OCI-LY3 (cell line): ENCODE measurements around the gene ARHGAP15.

Source experiments
- H2AFZ ChIP-seq: fragments of 200-600, 300-600 bp; shearing (Covaris generic); 2 replicates; pipeline ENCODE4 v1.6.0; 2014; ENCODE audit warnings: antibody characterized with exemption, low read depth, low read length
- H3K27ac ChIP-seq: fragments of 200-600, 300-600 bp; sonication (generic); 2 replicates; pipeline ENCODE4 v1.5.1; 2014; ENCODE audit warnings: mild to moderate bottlenecking, low read length, moderate library complexity, mixed read lengths
- H3K27me3 ChIP-seq: fragments of 200-600, 300-600 bp; sonication (generic); 2 replicates; pipeline ENCODE4 v1.6.1; 2014; ENCODE audit warnings: low read depth, low read length, mixed read lengths
- H3K36me3 ChIP-seq: fragments of 200-600, 300-600 bp; sonication (generic); replicated peaks from 2 replicates; pipeline ENCODE3; 2014; ENCODE audit warnings: low read depth, low read length, mixed read lengths
- H3K4me1 ChIP-seq: fragments of 300-600, 200-600 bp; sonication (generic); 2 replicates; pipeline ENCODE4 v1.6.1; 2014; ENCODE audit warnings: low read length, mixed read lengths
- H3K4me2 ChIP-seq: fragments of 200-600, 300-600 bp; sonication (generic); 2 replicates; pipeline ENCODE4 v1.6.1; 2014; ENCODE audit warnings: low read length, mixed read lengths
- H3K4me3 ChIP-seq: fragments of 300-600, 200-600 bp; sonication (generic); 2 replicates; pipeline ENCODE4 v1.5.1; 2014; ENCODE audit warnings: antibody characterized with exemption, mild to moderate bottlenecking, low read length, moderate library complexity
- H3K79me2 ChIP-seq: fragments of 300-600, 200-600 bp; shearing (Covaris generic); 2 replicates; pipeline ENCODE4 v1.6.1; 2014; ENCODE audit warnings: mild to moderate bottlenecking, low read length, mixed read lengths
- H3K9ac ChIP-seq: fragments of 300-600, 200-600 bp; shearing (Covaris generic); 2 replicates; pipeline ENCODE4 v1.6.0; 2014; ENCODE audit warnings: mild to moderate bottlenecking, low read length, moderate library complexity
- H3K9me3 ChIP-seq: fragments of 200-600, 300-600 bp; shearing (Covaris generic); 2 replicates; pipeline ENCODE4 v1.6.1; 2014; ENCODE audit warnings: low read length, mixed read lengths; ENCODE audit not compliant: insufficient read depth
- H4K20me1 ChIP-seq: fragments of 200-600, 300-600 bp; sonication (generic); 2 replicates; pipeline ENCODE4 v1.6.1; 2016; ENCODE audit warnings: low read length, mixed read lengths; ENCODE audit not compliant: insufficient read depth
- CTCF ChIP-seq: fragments of 200-600, 300-600 bp; sonication (generic); IDR thresholded peaks from 2 replicates; pipeline ENCODE4 v1.5.1; 2014; ENCODE audit warnings: antibody characterized with exemption, low read length, low read depth
- EZH2phosphoT487 ChIP-seq: fragments of 200-600 bp; shearing (Covaris generic); IDR thresholded peaks from 2 replicates; pipeline ENCODE4 v1.6.1; 2018; ENCODE audit warnings: antibody characterized with exemption, mixed run types, low read depth

The ARHGAP15 gene

GRCh38 chr2:143177096-143177786 lies 48.0 kb downstream of the ARHGAP15 start:
- Histone ChIP-seq H3K4me2 (peak overlapping the region; percentile 68), H4K20me1 (peaks cover 14% of the 10 kb centered on the region; the same call in 1 of the 2 replicates), H2AFZ (no peak overlapping the region)

DNA sequence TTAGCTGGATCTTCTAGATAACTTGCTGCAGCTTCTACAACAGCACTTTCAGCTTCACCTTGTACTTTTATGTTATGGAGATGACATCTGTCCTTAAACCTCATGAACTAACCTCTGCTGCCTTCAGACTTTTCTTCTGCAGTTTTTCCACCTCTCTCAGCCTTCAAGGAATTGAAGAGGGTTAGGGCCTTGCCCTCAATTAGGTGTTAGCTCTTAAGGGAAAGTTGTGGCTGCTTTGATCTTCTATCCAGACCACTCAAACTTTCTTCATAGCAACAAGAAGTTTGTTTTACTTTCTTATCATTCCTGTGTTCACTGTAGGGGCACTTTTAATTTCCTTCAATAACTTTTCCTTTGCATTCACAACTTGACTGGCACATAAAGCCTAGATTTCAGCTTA lies 52.3 kb downstream of the ARHGAP15 start:
- peaks cover 6% of the 10 kb centered on the region; the same call in 1 of the 2 replicates for H3K79me2 ChIP-seq
- H3K36me3 ChIP-seq, result peaks cover 5% of the 10 kb centered on the region
- H2AFZ ChIP-seq, result no peak overlapping the region
- H3K27me3 ChIP-seq, result no peaks in the 10 kb centered on the region
- H3K4me1 ChIP-seq, result peaks cover 12% of the 10 kb centered on the region
- TF ChIP-seq CTCF (no peak), EZH2phosphoT487 (no peak)
- H4K20me1 ChIP-seq, result peaks cover 14% of the 10 kb centered on the region; the same call in 1 of the 2 replicates
- no peak overlapping the region for H3K4me2 ChIP-seq
- no peak overlapping the region for H3K27ac ChIP-seq
- no peak overlapping the region for H3K4me3 ChIP-seq
- no peaks in the 10 kb centered on the region; the same call in 1 of the 2 replicates for H3K9me3 ChIP-seq
- no peak overlapping the region for H3K9ac ChIP-seq

More at GRCh38 chr2:143177096-143177786, 48.0 kb downstream of the ARHGAP15 start:
- Histone ChIP-seq H3K27ac (no peak overlapping the region), H3K9me3 (no peaks in the 10 kb centered on the region; the same call in 1 of the 2 replicates), H3K4me1 (peaks cover 12% of the 10 kb centered on the region), H3K4me3 (peak overlapping the region; percentile 45), H3K36me3 (peaks cover 5% of the 10 kb centered on the region), H3K79me2 (peaks cover 6% of the 10 kb centered on the region; the same call in 1 of the 2 replicates), H3K27me3 (no peaks in the 10 kb centered on the region), H3K9ac (no peak overlapping the region)
- no peak for TF ChIP-seq CTCF
- TF ChIP-seq EZH2phosphoT487, result no peak

GRCh38 chr2:143182649-143183048 lies 53.4 kb downstream of the ARHGAP15 start:
- no peak for TF ChIP-seq CTCF
- TF ChIP-seq EZH2phosphoT487, result no peak
- H3K9ac ChIP-seq, result no peak overlapping the region
- no peak overlapping the region for H3K4me3 ChIP-seq
- no peaks in the 10 kb centered on the region; the same call in 1 of the 2 replicates for H3K9me3 ChIP-seq
- H3K36me3 ChIP-seq, result peaks cover 5% of the 10 kb centered on the region
- H3K27ac ChIP-seq, result no peak overlapping the region
- no peak overlapping the region for H2AFZ ChIP-seq
- 0 out of 2 replicates have a peak, but pooled peaks cover 10% of the 10 kb centered on the region for H4K20me1 ChIP-seq
- H3K27me3 ChIP-seq, result no peaks in the 10 kb centered on the region
- H3K4me1 ChIP-seq, result peaks cover under 1% of the 10 kb centered on the region; the same call in 1 of the 2 replicates
- no peaks in the 10 kb centered on the region for H3K79me2 ChIP-seq
- H3K4me2 ChIP-seq, result no peak overlapping the region

DNA sequence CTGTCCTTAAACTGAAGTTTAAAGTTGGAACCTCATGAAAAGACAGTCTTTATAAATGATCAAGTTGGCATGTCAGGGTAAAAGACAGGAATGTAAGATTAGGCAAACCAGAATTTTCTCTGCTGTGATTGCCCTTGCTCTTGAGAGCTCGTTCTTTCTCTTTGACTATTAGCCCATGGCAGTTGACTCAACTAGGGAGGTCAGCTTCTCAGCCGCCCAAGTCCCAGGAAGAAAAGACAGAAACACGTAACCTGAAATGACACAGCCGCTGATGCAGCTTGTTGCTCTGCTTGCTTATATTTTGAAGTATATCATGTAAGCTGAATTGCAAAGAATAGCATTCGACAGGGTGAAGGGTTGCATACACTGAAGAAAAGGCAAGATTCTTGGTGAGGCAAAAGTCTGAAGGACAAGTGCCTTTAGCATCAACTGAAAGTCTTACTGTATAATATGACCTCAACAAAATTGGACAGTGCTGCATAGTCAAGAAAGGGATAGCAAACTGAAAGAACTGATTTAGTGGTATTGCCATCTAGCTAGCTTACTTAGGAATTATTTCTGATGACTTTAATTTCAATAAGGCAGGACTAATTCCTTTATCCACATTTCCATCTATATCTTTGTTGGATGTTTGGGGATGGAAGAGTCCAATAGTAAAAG lies 54.7 kb downstream of the ARHGAP15 start:
- Histone ChIP-seq H3K27me3 (no peaks in the 10 kb centered on the region), H3K27ac (no peak overlapping the region), H3K79me2 (no peaks in the 10 kb centered on the region), H3K9me3 (no peaks in the 10 kb centered on the region; the same call in 1 of the 2 replicates), H3K9ac (no peak overlapping the region), H2AFZ (no peak overlapping the region), H3K4me2 (no peak overlapping the region), H3K4me3 (no peak overlapping the region), H3K4me1 (no peaks in the 10 kb centered on the region), H4K20me1 (0 out of 2 replicates have a peak, but pooled peaks cover 6% of the 10 kb centered on the region), H3K36me3 (peaks cover 5% of the 10 kb centered on the region)
- TF ChIP-seq CTCF (no peak), EZH2phosphoT487 (no peak)
